H9 (cell line): Measurements from ENCODE around the gene CYTL1. TPM values are rescaled to one million over a fixed set of nuclear protein-coding genes. Genes with fewer than 3 reads are reported as not detected.

Source experiments
- DNase-seq: peaks from one replicate; pipeline ENCODE4 v3.0.0-alpha.2; 2017
- H2AFZ ChIP-seq: one replicate; pipeline ENCODE4 v1.6.1; 2013; ENCODE audit warnings: mild to moderate bottlenecking, low read length, control low read depth, moderate library complexity
- H2AK5ac ChIP-seq: 2 replicates; pipeline ENCODE4 v1.6.1; 2013; ENCODE audit warnings: low read length, control low read depth, mixed read lengths; ENCODE audit not compliant: insufficient read length
- H2BK120ac ChIP-seq: one replicate; pipeline ENCODE4 v1.6.1; 2013; ENCODE audit warnings: low read depth, mild to moderate bottlenecking, low read length, control low read depth, inconsistent platforms; ENCODE audit not compliant: poor library complexity, severe bottlenecking
- H2BK12ac ChIP-seq: 2 replicates; pipeline ENCODE4 v1.6.1; 2013; ENCODE audit warnings: low read length, control low read depth, mixed read lengths, low read depth; ENCODE audit not compliant: insufficient read length
- H2BK15ac ChIP-seq: 2 replicates; pipeline ENCODE4 v1.6.1; 2013; ENCODE audit warnings: low read depth, low read length, control low read depth
- H2BK20ac ChIP-seq: one replicate; pipeline ENCODE4 v1.6.1; 2013; ENCODE audit warnings: low read depth, mild to moderate bottlenecking, low read length, control low read depth, inconsistent platforms; ENCODE audit not compliant: poor library complexity, severe bottlenecking
- H2BK5ac ChIP-seq: 2 replicates; pipeline ENCODE4 v1.6.1; 2013; ENCODE audit warnings: low read length, control low read depth, mixed read lengths; ENCODE audit not compliant: insufficient read length
- H3K14ac ChIP-seq: 2 replicates; pipeline ENCODE4 v1.6.1; 2013; ENCODE audit warnings: low read length, control low read depth; ENCODE audit not compliant: insufficient read depth
- H3K18ac ChIP-seq: 2 replicates; pipeline ENCODE4 v1.6.1; 2013; ENCODE audit warnings: low read depth, mild to moderate bottlenecking, mixed read lengths, low read length, control low read depth; ENCODE audit not compliant: insufficient read length
- H3K23ac ChIP-seq: 2 replicates; pipeline ENCODE4 v1.6.1; 2013; ENCODE audit warnings: low read length, control low read depth, mixed read lengths, low read depth; ENCODE audit not compliant: insufficient read length
- H3K23me2 ChIP-seq: 2 replicates; pipeline ENCODE4 v1.6.1; 2013; ENCODE audit warnings: low read depth, mild to moderate bottlenecking, mixed read lengths, low read length, control low read depth; ENCODE audit not compliant: insufficient read length, poor library complexity, severe bottlenecking
- H3K27ac ChIP-seq: 2 replicates; pipeline ENCODE4 v1.5.1; 2013; ENCODE audit warnings: low read length, control low read depth, mixed read lengths, low read depth; ENCODE audit not compliant: insufficient read length
- H3K27me3 ChIP-seq: 2 replicates; pipeline ENCODE4 v1.6.1; 2013; ENCODE audit warnings: low read length, control low read depth, inconsistent platforms; ENCODE audit not compliant: insufficient read depth
- H3K4ac ChIP-seq: 2 replicates; pipeline ENCODE4 v1.6.1; 2013; ENCODE audit warnings: low read depth, mild to moderate bottlenecking, control low read depth, inconsistent platforms, low read length, moderate library complexity
- H3K4me1 ChIP-seq: 2 replicates; pipeline ENCODE4 v1.6.1; 2013; ENCODE audit warnings: low read length, control low read depth, inconsistent platforms; ENCODE audit not compliant: insufficient read depth
- H3K4me2 ChIP-seq: 2 replicates; pipeline ENCODE4 v1.6.1; 2013; ENCODE audit warnings: low read length, control low read depth, mixed read lengths; ENCODE audit not compliant: insufficient read length, insufficient read depth
- H3K56ac ChIP-seq: 2 replicates; pipeline ENCODE4 v1.6.1; 2013; ENCODE audit warnings: low read depth, mild to moderate bottlenecking, mixed read lengths, low read length, control low read depth; ENCODE audit not compliant: insufficient read length
- H3K79me1 ChIP-seq: 2 replicates; pipeline ENCODE4 v1.6.1; 2013; ENCODE audit warnings: low read depth, mild to moderate bottlenecking, moderate library complexity, low read length, control low read depth, inconsistent platforms; ENCODE audit not compliant: insufficient read depth, poor library complexity, severe bottlenecking
- H3K79me2 ChIP-seq: 2 replicates; pipeline ENCODE4 v1.6.1; 2013; ENCODE audit warnings: low read length, control low read depth, inconsistent platforms; ENCODE audit not compliant: insufficient read depth
- H3K9ac ChIP-seq: 2 replicates; pipeline ENCODE4 v1.6.1; 2013; ENCODE audit warnings: low read length, control low read depth, mixed read lengths; ENCODE audit not compliant: insufficient read length; ENCODE audit errors: extremely low read depth
- H3K9me3 ChIP-seq: one replicate; pipeline ENCODE4 v1.6.1; 2013; ENCODE audit warnings: low read depth, low read length, inconsistent platforms; ENCODE audit not compliant: control insufficient read depth
- H3T11ph ChIP-seq: one replicate; pipeline ENCODE4 v1.6.1; 2013; ENCODE audit warnings: mild to moderate bottlenecking, low read length, control low read depth, inconsistent platforms
- H4K20me1 ChIP-seq: one replicate; pipeline ENCODE4 v1.6.1; 2013; ENCODE audit not compliant: control insufficient read depth, insufficient read length, insufficient read depth
- H4K5ac ChIP-seq: 2 replicates; pipeline ENCODE4 v1.6.1; 2013; ENCODE audit warnings: low read depth, mild to moderate bottlenecking, mixed read lengths, low read length, control low read depth; ENCODE audit not compliant: insufficient read length
- H4K8ac ChIP-seq: replicated peaks from 2 replicates; pipeline ENCODE4 v1.6.1; 2013; ENCODE audit warnings: low read length, control low read depth, mixed read lengths, low read depth; ENCODE audit not compliant: insufficient read length
- H4K91ac ChIP-seq: 2 replicates; pipeline ENCODE4 v1.6.1; 2013; ENCODE audit warnings: low read depth, mild to moderate bottlenecking, moderate library complexity, mixed read lengths, low read length, control low read depth; ENCODE audit not compliant: insufficient read length
- H3K27ac Mint-ChIP-seq, 3 experiments: 2 replicates in 2 of 3; 3 replicates in 1 of 3; pipeline ENCODE4 v1.8.0; 2020 to 2021; ENCODE audit warnings: mixed read lengths in 3 of 3, mild to moderate bottlenecking in 1 of 3, moderate library complexity in 1 of 3
- H3K27me3 Mint-ChIP-seq: 2 replicates; pipeline ENCODE4 v1.8.0; 2021; ENCODE audit warnings: low read depth, mild to moderate bottlenecking, moderate library complexity, mixed read lengths
- H3K36me3 Mint-ChIP-seq, 3 experiments: 2 replicates in 2 of 3; 3 replicates in 1 of 3; pipeline ENCODE4 v1.8.0; 2020 to 2021; ENCODE audit warnings: low read depth in 3 of 3, mixed read lengths in 3 of 3; ENCODE audit not compliant: insufficient read depth in 1 of 3
- H3K4me1 Mint-ChIP-seq, 2 experiments: 2 replicates each; pipeline ENCODE4 v1.8.0; 2020; ENCODE audit warnings: mixed read lengths in 2 of 2
- H3K4me3 Mint-ChIP-seq, 2 experiments: 2 replicates in 1 of 2; 3 replicates in 1 of 2; pipeline ENCODE4 v1.8.0; 2020 to 2021; ENCODE audit warnings: mild to moderate bottlenecking in 2 of 2, mixed read lengths in 2 of 2, moderate library complexity in 1 of 2
- H3K9me3 Mint-ChIP-seq, 2 experiments: 2 replicates in 1 of 2; 3 replicates in 1 of 2; pipeline ENCODE4 v1.8.0; 2020; ENCODE audit warnings: mild to moderate bottlenecking in 2 of 2, mixed read lengths in 2 of 2, moderate library complexity in 1 of 2
- WGBS: extraction: QIAGEN DNeasy Blood & Tissue Kit; methylation state at CpG from one replicate; pipeline ENCODE4 v1.1.7; 2013; ENCODE audit warnings: missing lambda C conversion rate, low lambda C conversion rate, mixed read lengths; ENCODE audit not compliant: insufficient read length; ENCODE audit errors: extremely low coverage; 5-methylcytosine and 5-hydroxymethylcytosine counted together
- total RNA-seq: library from RNA; stranded (reverse); gene quantifications from 2 replicates; pipeline ENCODE4 v1.2.1, GENCODE V29; 2021
- TF ChIP-seq, protein P1 (sequence below): fragments of 200-600 bp; sonication (generic); conservative IDR thresholded peaks from 3 replicates; pipeline ENCODE4 v1.8.0; 2021; ENCODE audit warnings: antibody characterized with exemption, mild to moderate bottlenecking

CYTL1 gene
- total RNA-seq, 1 experiment from 2014 or later = 1.7 TPM

DNA sequence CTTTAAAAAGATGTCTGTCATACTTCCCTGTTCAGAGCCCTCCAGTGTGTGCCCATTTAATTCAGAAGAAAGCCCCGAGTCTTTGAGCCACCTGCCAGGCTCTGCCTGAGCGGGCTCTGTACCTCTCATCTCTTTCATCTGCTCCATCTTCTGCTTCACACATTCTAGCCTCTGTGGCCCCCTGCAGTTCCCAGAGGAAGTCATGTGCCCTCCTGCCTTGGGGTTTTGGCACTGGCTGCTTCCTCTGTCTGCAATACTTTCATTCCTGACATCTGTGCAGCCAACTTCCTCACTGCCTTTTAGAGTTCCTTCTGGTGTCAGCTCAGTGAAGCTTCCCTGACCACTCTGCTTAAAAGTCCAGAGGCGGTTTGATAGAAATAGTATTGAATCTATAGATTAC, 25.8 kb upstream of the CYTL1 start:
- peaks cover 0 to 8% of the 10 kb centered on the region in 2 experiments; a peak in 1 of 4 replicates for H3K4me1 Mint-ChIP-seq
- no peak overlapping the region for H3K18ac ChIP-seq

More for the DNA sequence above, 25.8 kb upstream of the CYTL1 start:
- no peak overlapping the region for H2AFZ ChIP-seq
- TF ChIP-seq, protein P1, sequence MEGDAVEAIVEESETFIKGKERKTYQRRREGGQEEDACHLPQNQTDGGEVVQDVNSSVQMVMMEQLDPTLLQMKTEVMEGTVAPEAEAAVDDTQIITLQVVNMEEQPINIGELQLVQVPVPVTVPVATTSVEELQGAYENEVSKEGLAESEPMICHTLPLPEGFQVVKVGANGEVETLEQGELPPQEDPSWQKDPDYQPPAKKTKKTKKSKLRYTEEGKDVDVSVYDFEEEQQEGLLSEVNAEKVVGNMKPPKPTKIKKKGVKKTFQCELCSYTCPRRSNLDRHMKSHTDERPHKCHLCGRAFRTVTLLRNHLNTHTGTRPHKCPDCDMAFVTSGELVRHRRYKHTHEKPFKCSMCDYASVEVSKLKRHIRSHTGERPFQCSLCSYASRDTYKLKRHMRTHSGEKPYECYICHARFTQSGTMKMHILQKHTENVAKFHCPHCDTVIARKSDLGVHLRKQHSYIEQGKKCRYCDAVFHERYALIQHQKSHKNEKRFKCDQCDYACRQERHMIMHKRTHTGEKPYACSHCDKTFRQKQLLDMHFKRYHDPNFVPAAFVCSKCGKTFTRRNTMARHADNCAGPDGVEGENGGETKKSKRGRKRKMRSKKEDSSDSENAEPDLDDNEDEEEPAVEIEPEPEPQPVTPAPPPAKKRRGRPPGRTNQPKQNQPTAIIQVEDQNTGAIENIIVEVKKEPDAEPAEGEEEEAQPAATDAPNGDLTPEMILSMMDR = no peak
- H3K4me2 ChIP-seq = no peak overlapping the region
- H3K9me3 ChIP-seq = no peaks in the 10 kb centered on the region
- no peaks in the 10 kb centered on the region for H3K4me1 ChIP-seq
- Mint-ChIP-seq H3K27me3 (peaks cover 44% of the 10 kb centered on the region), H3K9me3 (peaks cover 2 to 6% of the 10 kb centered on the region in 2 experiments; a peak in 4 of 5 replicates), H3K4me3 (no peak overlapping the region), H3K27ac (no peak overlapping the region), H3K36me3 (no peaks in the 10 kb centered on the region)
- no peak overlapping the region for H3K4ac ChIP-seq
- no peaks in the 10 kb centered on the region for H3K27me3 ChIP-seq
- H2BK5ac ChIP-seq = no peak overlapping the region
- no peak overlapping the region for H4K91ac ChIP-seq
- no peak overlapping the region for H2BK12ac ChIP-seq
- no peak overlapping the region for H3K9ac ChIP-seq
- no peak overlapping the region for H2BK20ac ChIP-seq
- H3K14ac ChIP-seq = no peak overlapping the region
- WGBS = no CpG with 5 or more reads among the region's 3 CpGs
- H3K79me1 ChIP-seq = no peaks in the 10 kb centered on the region
- H3T11ph ChIP-seq = no peak overlapping the region
- no peak overlapping the region for H4K8ac ChIP-seq
- no peaks in the 10 kb centered on the region for H3K23me2 ChIP-seq
- no peak overlapping the region for H2BK120ac ChIP-seq
- no peak for DNase-seq
- no peak overlapping the region for H3K27ac ChIP-seq
- no peak overlapping the region for H3K56ac ChIP-seq
- H4K5ac ChIP-seq = no peak overlapping the region
- no peaks in the 10 kb centered on the region for H3K79me2 ChIP-seq
- no peak overlapping the region for H2BK15ac ChIP-seq
- H2AK5ac ChIP-seq = no peak overlapping the region
- H4K20me1 ChIP-seq = no peaks in the 10 kb centered on the region
- no peak overlapping the region for H3K23ac ChIP-seq
